GM13977 (cell line): ENCODE data around the gene ALG3.

Source experiments
- DNase-seq: peaks from one replicate; pipeline ENCODE4 v3.0.0; 2012; ENCODE audit warnings: low spot score
- CTCF ChIP-seq: IDR thresholded peaks from 2 replicates; pipeline ENCODE4 v1.5.1; 2012; ENCODE audit warnings: mild to moderate bottlenecking, control low read depth; ENCODE audit not compliant: insufficient read depth; ENCODE audit errors: extremely low read depth, missing control alignments
- in situ Hi-C: fragments of 300-500 bp; cut with MboI; formaldehyde crosslinking; loops from one replicate; pipeline ENCODE4 v1.12.0; 2022; ENCODE audit warnings: low sequenced_read_pairs, low pct_unique_long_range_greater_than_20kb, mixed read lengths, inconsistent platforms; ENCODE audit not compliant: unreplicated experiment

ALG3 gene

GRCh38 chr3:184236636-184237035 lies 12.1 kb downstream of the ALG3 start:
- in situ Hi-C loops: loop anchor here (25.0 kb wide), 1 partner anchor 349 kb away; the partner anchor contains the start of gene PARL
- TF ChIP-seq CTCF: no peak
- peak; percentile 4 for DNase-seq

- no peak for TF ChIP-seq CTCF
- peak; percentile 9 for DNase-seq
- in situ Hi-C loops: loop anchor here (25.0 kb wide), 1 partner anchor 349 kb away; the partner anchor contains the start of gene PARL
Observed at GRCh38 chr3:184236033-184236410, 12.7 kb downstream of the ALG3 start.

- no peak for DNase-seq
Observed at GRCh38 chr3:184235381-184236032, 13.3 kb downstream of the ALG3 start.

GRCh38 chr3:184234671-184235380 lies 13.9 kb downstream of the ALG3 start:
- DNase-seq: peak; percentile 12
- in situ Hi-C loops: loop anchor here (25.0 kb wide), 1 partner anchor 348 kb away; the partner anchor contains the start of gene PARL
- TF ChIP-seq CTCF: no peak

More at GRCh38 chr3:184235381-184236032, 13.3 kb downstream of the ALG3 start:
- TF ChIP-seq CTCF: no peak
- in situ Hi-C loops: loop anchor here (25.0 kb wide), 1 partner anchor 348 kb away; the partner anchor contains the start of gene PARL

- in situ Hi-C loops: loop anchor here (25.0 kb wide), 1 partner anchor 347 kb away; the partner anchor contains the start of gene PARL
- peak; percentile 26 for DNase-seq
Observed at GRCh38 chr3:184234224-184234623, 14.5 kb downstream of the ALG3 start.

More at GRCh38 chr3:184234224-184234623, 14.5 kb downstream of the ALG3 start:
- no peak for TF ChIP-seq CTCF
